Endothelial cell of umbilical vein (primary cell): Measurements from ENCODE around the gene LMBRD1.

Source experiments
- FOS ChIP-seq: IDR thresholded peaks from 2 replicates; pipeline ENCODE4 v1.6.1; 2011; ENCODE audit warnings: mild to moderate bottlenecking, low read length, moderate library complexity, borderline replicate concordance; ENCODE audit not compliant: insufficient read depth
- POLR2A ChIP-seq: IDR thresholded peaks from 2 replicates; pipeline ENCODE4 v1.6.1; 2012; ENCODE audit warnings: low read depth, mild to moderate bottlenecking, control low read depth, low read length
- TF ChIP-seq, protein P1 (sequence below), 2 donors: IDR thresholded peaks; 1 replicate in 1 of 2; 2 replicates in 1 of 2; pipeline ENCODE4 v1.5.1; 2011; ENCODE audit warnings: low read length in 2 of 2, mild to moderate bottlenecking in 2 of 2, moderate library complexity in 2 of 2, control low read depth in 1 of 2, inconsistent platforms in 1 of 2, low read depth in 1 of 2; ENCODE audit not compliant: insufficient read depth in 1 of 2; ENCODE audit errors: extremely low read depth in 1 of 2

DNA sequence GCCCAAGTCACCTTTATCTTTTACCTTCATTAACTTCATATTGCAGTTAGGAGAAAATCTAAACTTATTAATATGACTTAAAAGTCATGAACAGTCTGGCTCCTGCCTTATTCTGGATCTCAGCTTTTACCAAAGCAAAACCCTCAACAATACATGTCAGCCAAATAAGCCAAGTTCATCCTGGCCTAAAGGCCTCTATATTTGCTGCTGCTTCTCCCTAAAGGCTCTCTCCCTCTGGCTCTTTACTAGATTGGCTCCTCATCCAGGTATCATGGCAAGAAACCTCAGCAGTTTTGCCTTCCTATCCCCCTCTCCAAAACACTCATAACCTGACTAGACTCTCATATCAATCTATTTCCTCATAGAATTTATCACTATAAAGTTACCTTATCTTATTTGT is 11.1 kb downstream of the LMBRD1 start:
- no peak for TF ChIP-seq FOS
- TF ChIP-seq, protein P1, sequence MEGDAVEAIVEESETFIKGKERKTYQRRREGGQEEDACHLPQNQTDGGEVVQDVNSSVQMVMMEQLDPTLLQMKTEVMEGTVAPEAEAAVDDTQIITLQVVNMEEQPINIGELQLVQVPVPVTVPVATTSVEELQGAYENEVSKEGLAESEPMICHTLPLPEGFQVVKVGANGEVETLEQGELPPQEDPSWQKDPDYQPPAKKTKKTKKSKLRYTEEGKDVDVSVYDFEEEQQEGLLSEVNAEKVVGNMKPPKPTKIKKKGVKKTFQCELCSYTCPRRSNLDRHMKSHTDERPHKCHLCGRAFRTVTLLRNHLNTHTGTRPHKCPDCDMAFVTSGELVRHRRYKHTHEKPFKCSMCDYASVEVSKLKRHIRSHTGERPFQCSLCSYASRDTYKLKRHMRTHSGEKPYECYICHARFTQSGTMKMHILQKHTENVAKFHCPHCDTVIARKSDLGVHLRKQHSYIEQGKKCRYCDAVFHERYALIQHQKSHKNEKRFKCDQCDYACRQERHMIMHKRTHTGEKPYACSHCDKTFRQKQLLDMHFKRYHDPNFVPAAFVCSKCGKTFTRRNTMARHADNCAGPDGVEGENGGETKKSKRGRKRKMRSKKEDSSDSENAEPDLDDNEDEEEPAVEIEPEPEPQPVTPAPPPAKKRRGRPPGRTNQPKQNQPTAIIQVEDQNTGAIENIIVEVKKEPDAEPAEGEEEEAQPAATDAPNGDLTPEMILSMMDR (IDR thresholded peaks at IDR 0.05; ENCODE audit: extremely low read depth in 1 of 2, insufficient read depth in 1 of 2, low read depth in 1 of 2, low read length in 2 of 2), result no peak
- TF ChIP-seq POLR2A, result no peak
